Measurements from ENCODE around the gene APCDD1L.

Gene APCDD1L

GRCh38 chr20:58483051-58483450, 32.1 kb downstream of the APCDD1L start:
- Histone ChIP-seq H3K4me2 (ENCODE audit: low read length) (no peak overlapping the region), H3K9me3 (ENCODE audit: low read length) (peaks cover 13% of the 10 kb centered on the region), H3K4me1 (ENCODE audit: insufficient read depth, low read length, severe bottlenecking) (no peaks in the 10 kb centered on the region), H2AFZ (ENCODE audit: low read length) (no peak overlapping the region), H3K36me3 (ENCODE audit: insufficient read depth, low read length) (no peaks in the 10 kb centered on the region; the same call in 1 of the 2 replicates), H3K9ac (ENCODE audit: low read length) (no peak overlapping the region), H3K9me2 (ENCODE audit: low read depth, low read length) (no peaks in the 10 kb centered on the region), H3K27ac (ENCODE audit: low read depth, low read length, poor library complexity, severe bottlenecking) (no peak overlapping the region), H4K20me1 (ENCODE audit: insufficient read depth, low read length) (no peaks in the 10 kb centered on the region), H3K4me3 (ENCODE audit: low read depth, low read length, poor library complexity, severe bottlenecking) (no peak overlapping the region), H3K27me3 (ENCODE audit: insufficient read depth, low read length) (peaks cover 6% of the 10 kb centered on the region; the same call in 1 of the 2 replicates), H3F3A (ENCODE audit: insufficient read depth, low read length) (no peaks in the 10 kb centered on the region), H3K79me2 (ENCODE audit: insufficient read depth, low read length) (no peaks in the 10 kb centered on the region)
- no peak for TF ChIP-seq EZH2 (IDR thresholded peaks at IDR 0.05; ENCODE audit: borderline replicate concordance, low read length)
- TF ChIP-seq CTCF (IDR thresholded peaks at IDR 0.05; ENCODE audit: low read length) = no peak

- Histone ChIP-seq H3K27me3 (ENCODE audit: insufficient read depth, low read length) (peaks cover 6% of the 10 kb centered on the region; the same call in 1 of the 2 replicates), H3F3A (ENCODE audit: insufficient read depth, low read length) (no peaks in the 10 kb centered on the region), H4K20me1 (ENCODE audit: insufficient read depth, low read length) (no peaks in the 10 kb centered on the region), H2AFZ (ENCODE audit: low read length) (no peak overlapping the region), H3K4me2 (ENCODE audit: low read length) (no peak overlapping the region), H3K9me3 (ENCODE audit: low read length) (peaks cover 11% of the 10 kb centered on the region), H3K79me2 (ENCODE audit: insufficient read depth, low read length) (no peaks in the 10 kb centered on the region), H3K4me3 (ENCODE audit: low read depth, low read length, poor library complexity, severe bottlenecking) (no peak overlapping the region), H3K27ac (ENCODE audit: low read depth, low read length, poor library complexity, severe bottlenecking) (no peak overlapping the region), H3K36me3 (ENCODE audit: insufficient read depth, low read length) (no peaks in the 10 kb centered on the region; the same call in 1 of the 2 replicates), H3K9me2 (ENCODE audit: low read depth, low read length) (no peaks in the 10 kb centered on the region), H3K9ac (ENCODE audit: low read length) (no peak overlapping the region), H3K4me1 (ENCODE audit: insufficient read depth, low read length, severe bottlenecking) (no peaks in the 10 kb centered on the region)
- no peak for TF ChIP-seq CTCF (IDR thresholded peaks at IDR 0.05; ENCODE audit: low read length)
- no peak for TF ChIP-seq EZH2 (IDR thresholded peaks at IDR 0.05; ENCODE audit: borderline replicate concordance, low read length)
Observed at GRCh38 chr20:58482416-58482815, 32.8 kb downstream of the APCDD1L start.

GRCh38 chr20:58481481-58482021, 33.6 kb downstream of the APCDD1L start:
- Histone ChIP-seq H3K4me1 (ENCODE audit: insufficient read depth, low read length, severe bottlenecking) (no peaks in the 10 kb centered on the region), H2AFZ (ENCODE audit: low read length) (no peak overlapping the region), H3K9me2 (ENCODE audit: low read depth, low read length) (no peaks in the 10 kb centered on the region), H4K20me1 (ENCODE audit: insufficient read depth, low read length) (no peaks in the 10 kb centered on the region), H3F3A (ENCODE audit: insufficient read depth, low read length) (no peaks in the 10 kb centered on the region), H3K4me2 (ENCODE audit: low read length) (no peak overlapping the region), H3K9ac (ENCODE audit: low read length) (no peak overlapping the region), H3K27me3 (ENCODE audit: insufficient read depth, low read length) (peaks cover 6% of the 10 kb centered on the region; the same call in 1 of the 2 replicates), H3K36me3 (ENCODE audit: insufficient read depth, low read length) (no peaks in the 10 kb centered on the region; the same call in 1 of the 2 replicates), H3K9me3 (ENCODE audit: low read length) (peaks cover 11% of the 10 kb centered on the region), H3K27ac (ENCODE audit: low read depth, low read length, poor library complexity, severe bottlenecking) (no peak overlapping the region), H3K4me3 (ENCODE audit: low read depth, low read length, poor library complexity, severe bottlenecking) (no peak overlapping the region), H3K79me2 (ENCODE audit: insufficient read depth, low read length) (no peaks in the 10 kb centered on the region)
- TF ChIP-seq CTCF (IDR thresholded peaks at IDR 0.05; ENCODE audit: low read length) (peak; percentile 60), EZH2 (IDR thresholded peaks at IDR 0.05; ENCODE audit: borderline replicate concordance, low read length) (no peak)
